GM12892 (cell line): Measurements from ENCODE around the gene COX7A1.

Experiments used
- POLR2A ChIP-seq: IDR thresholded peaks from 2 replicates; pipeline ENCODE4 v1.6.1; 2011; ENCODE audit warnings: low read depth, low read length, control low read depth
- POLR2AphosphoS5 ChIP-seq: IDR thresholded peaks from 2 replicates; pipeline ENCODE4 v1.6.1; 2011; ENCODE audit warnings: low read depth, low read length, control low read depth

DNA sequence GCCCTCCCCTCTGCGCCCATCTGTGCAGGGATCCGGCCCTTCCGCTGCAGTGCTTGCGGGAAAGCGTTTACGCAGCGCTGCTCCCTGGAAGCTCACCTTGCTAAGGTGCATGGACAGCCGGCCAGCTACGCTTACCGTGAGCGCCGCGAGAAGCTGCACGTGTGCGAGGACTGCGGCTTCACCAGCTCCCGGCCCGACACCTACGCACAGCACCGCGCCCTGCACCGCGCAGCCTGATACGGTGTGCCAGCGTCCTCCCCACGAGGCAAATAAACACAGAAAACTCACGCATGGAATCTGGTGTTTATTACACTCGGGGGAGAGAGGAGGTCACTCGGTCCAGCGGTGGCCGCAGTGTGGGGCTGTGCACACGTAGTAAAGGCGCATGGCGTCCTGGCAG, 38.8 kb downstream of the COX7A1 start:
- TF ChIP-seq POLR2AphosphoS5 = no peak
- TF ChIP-seq POLR2A = no peak
